Sigmoid colon (tissue), 7 donors: ENCODE data around the gene BFAR. TPM values are rescaled to one million over a fixed set of nuclear protein-coding genes. Genes with fewer than 3 reads are reported as not detected.
A peak's percentile ranks its signal among the peaks of the same experiment; 100 is the strongest.
"Not testable (repeated sequence)": the region's sequence is repeated elsewhere in the genome, so short reads cannot be mapped to it uniquely, and the experiment has no call there.

Source experiments
- DNase-seq: peaks from one replicate; pipeline ENCODE4 v3.0.0-alpha.2; 2019
- H3K27ac ChIP-seq, 4 donors: fragments of 200-600 bp; sonication (generic); one replicate each; pipeline ENCODE4 v1.5.1; 2016 to 2019; ENCODE audit warnings: mild to moderate bottlenecking in 1 of 4
- H3K27me3 ChIP-seq, 3 donors: fragments of 200-600 bp; sonication (generic); one replicate each; pipeline ENCODE4 v1.5.1; 2019; ENCODE audit warnings: mild to moderate bottlenecking in 1 of 3
- H3K36me3 ChIP-seq, 4 donors: fragments of 200-600 bp; sonication (generic); one replicate each; pipeline ENCODE4 v1.5.1; 2016 to 2019
- H3K4me1 ChIP-seq, 4 donors: fragments of 200-600 bp; sonication (generic); one replicate each; pipeline ENCODE4 v1.5.1; 2017 to 2019
- H3K4me3 ChIP-seq, 4 donors: fragments of 200-600 bp; sonication (generic); one replicate each; pipeline ENCODE4 v1.5.1; 2017 to 2019; ENCODE audit warnings: mild to moderate bottlenecking in 2 of 4, moderate library complexity in 1 of 4
- H3K9me3 ChIP-seq, 4 donors: fragments of 200-600 bp in 3 of 4; sonication (generic) in 3 of 4; one replicate each; pipeline versions ENCODE4 v1.5.1 to v1.6.1; 2013 to 2019
- EP300 ChIP-seq, 4 donors: sonication (generic); formaldehyde crosslinking; IDR thresholded peaks; one replicate each; pipeline ENCODE4 v1.6.1; 2017; ENCODE audit warnings: antibody characterized with exemption in 4 of 4
- POLR2A ChIP-seq, 2 donors: fragments of 450-650 bp; IDR thresholded peaks; one replicate each; pipeline ENCODE4 v1.6.1; 2016; ENCODE audit warnings: antibody characterized with exemption in 2 of 2, mild to moderate bottlenecking in 2 of 2, moderate library complexity in 2 of 2
- POLR2AphosphoS5 ChIP-seq, 4 donors: sonication (generic); formaldehyde crosslinking; IDR thresholded peaks; one replicate each; pipeline ENCODE4 v1.6.1; 2017; ENCODE audit warnings: antibody characterized with exemption in 4 of 4
- WGBS, 2 donors: extraction: QIAGEN DNeasy Blood & Tissue Kit; methylation state at CpG; one replicate each; pipeline ENCODE4 v1.1.7; 2013; 5-methylcytosine and 5-hydroxymethylcytosine counted together
- intact Hi-C: fragments of 100-400 bp; cut with DNase I; formaldehyde crosslinking; loops from one replicate; pipeline ENCODE4 v1.15.1; 2023
- polyA plus RNA-seq, 3 donors: library from polyadenylated mRNA; stranded (reverse); fragments of 200-250 nt; gene quantifications; one replicate each; pipeline ENCODE4 v1.2.3, GENCODE V29; 2013
- small RNA-seq, 3 donors: library from RNA; depleted of rRNA; stranded (forward); fragments of <200 nt; gene quantifications; one replicate each; pipeline ENCODE3, GENCODE V24; 2016
- total RNA-seq, 4 donors: library from RNA; depleted of rRNA; stranded (reverse); fragments of >200 nt; gene quantifications; one replicate each; pipeline ENCODE4 v1.1.0, GENCODE V29; 2016
- TF ChIP-seq, protein P1 (sequence below), 4 experiments: fragments of 450-650 bp in 3 of 4; fragments of 200-600 bp in 1 of 4; IDR thresholded peaks; one replicate each; pipeline ENCODE4 v1.5.1; 2016 to 2019; ENCODE audit warnings: antibody characterized with exemption in 4 of 4, mild to moderate bottlenecking in 3 of 4, moderate library complexity in 2 of 4
- donor health status: healthy with polysubstance abuse.
- donor health status: Bipolar disorder and iron deficiency.
- donor health status: healthy.

BFAR gene
- total and polyA plus RNA-seq, 7 donors: 38.1 to 64.9 (median 52.3) TPM

- H3K27ac ChIP-seq: no peak overlapping the region
- no peaks in the 10 kb centered on the region for H3K27me3 ChIP-seq
- 94 to 96% methylated on average over 8 of the region's 8 CpGs for WGBS, 2 donors
- DNase-seq: no peak
- no peak overlapping the region for H3K4me3 ChIP-seq
- no peak for TF ChIP-seq POLR2A (IDR thresholded peaks at IDR 0.05)
- TF ChIP-seq, protein P1, sequence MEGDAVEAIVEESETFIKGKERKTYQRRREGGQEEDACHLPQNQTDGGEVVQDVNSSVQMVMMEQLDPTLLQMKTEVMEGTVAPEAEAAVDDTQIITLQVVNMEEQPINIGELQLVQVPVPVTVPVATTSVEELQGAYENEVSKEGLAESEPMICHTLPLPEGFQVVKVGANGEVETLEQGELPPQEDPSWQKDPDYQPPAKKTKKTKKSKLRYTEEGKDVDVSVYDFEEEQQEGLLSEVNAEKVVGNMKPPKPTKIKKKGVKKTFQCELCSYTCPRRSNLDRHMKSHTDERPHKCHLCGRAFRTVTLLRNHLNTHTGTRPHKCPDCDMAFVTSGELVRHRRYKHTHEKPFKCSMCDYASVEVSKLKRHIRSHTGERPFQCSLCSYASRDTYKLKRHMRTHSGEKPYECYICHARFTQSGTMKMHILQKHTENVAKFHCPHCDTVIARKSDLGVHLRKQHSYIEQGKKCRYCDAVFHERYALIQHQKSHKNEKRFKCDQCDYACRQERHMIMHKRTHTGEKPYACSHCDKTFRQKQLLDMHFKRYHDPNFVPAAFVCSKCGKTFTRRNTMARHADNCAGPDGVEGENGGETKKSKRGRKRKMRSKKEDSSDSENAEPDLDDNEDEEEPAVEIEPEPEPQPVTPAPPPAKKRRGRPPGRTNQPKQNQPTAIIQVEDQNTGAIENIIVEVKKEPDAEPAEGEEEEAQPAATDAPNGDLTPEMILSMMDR (IDR thresholded peaks at IDR 0.05): no peak
- TF ChIP-seq EP300 (IDR thresholded peaks at IDR 0.05): no peak
- TF ChIP-seq POLR2AphosphoS5 (IDR thresholded peaks at IDR 0.05): no peak
- H3K4me1 ChIP-seq: no peaks in the 10 kb centered on the region
- intact Hi-C loops: no loop called here
- no peaks in the 10 kb centered on the region for H3K36me3 ChIP-seq
- no peaks in the 10 kb centered on the region for H3K9me3 ChIP-seq
Measured at GRCh38 chr16:14682121-14682520, 49.4 kb downstream of the BFAR start.

DNA sequence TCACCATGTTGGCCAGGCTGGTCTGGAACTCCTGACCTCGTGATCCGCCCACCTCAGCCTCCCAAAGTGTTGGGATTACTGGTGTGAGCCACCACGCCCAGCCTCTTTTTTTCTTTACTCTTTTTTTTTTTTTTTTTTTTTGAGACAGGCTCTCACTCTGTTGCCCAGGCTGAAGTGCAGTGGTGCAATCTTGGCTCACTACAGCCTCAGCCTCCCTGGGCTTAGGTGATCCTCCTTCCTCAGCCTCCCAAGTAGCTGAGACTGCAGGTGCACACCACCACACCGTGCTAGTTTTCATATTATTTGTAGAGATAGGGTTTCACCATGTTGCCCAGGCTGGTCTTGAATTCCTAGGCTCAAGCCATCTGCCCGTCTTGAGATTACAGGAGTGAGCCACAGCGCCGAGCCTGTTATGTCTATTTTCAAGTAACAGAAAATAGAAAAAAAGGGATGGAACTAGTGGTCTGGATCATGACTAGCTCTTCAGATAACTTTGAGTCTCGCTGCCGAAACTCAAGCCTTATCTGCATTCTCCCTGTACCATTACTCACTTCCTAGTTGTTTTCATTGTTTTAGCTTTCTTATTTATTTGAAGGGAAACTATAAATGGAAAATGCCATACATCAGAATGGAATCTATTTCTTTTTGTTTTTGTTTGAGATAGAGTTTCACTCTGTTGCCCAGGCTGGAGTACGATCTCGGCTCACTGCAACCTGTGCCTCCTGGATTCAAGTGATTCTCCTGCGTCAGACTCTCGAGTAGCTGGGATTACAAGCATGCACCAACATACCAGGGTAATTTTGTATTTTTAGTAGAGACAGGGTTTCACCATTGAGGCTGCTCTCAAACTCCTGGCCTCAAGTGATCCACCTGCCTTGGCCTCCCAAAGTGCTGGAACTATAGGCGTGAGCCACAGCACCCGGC is 53.4 kb downstream of the BFAR start:
- 87 to 91% methylated on average over 15 of the region's 15 CpGs for WGBS, 2 donors
- H3K36me3 ChIP-seq, H3K27ac ChIP-seq, H3K9me3 ChIP-seq, H3K27me3 ChIP-seq, H3K4me3 ChIP-seq, intact Hi-C loops, H3K4me1 ChIP-seq: not testable (repeated sequence)
- DNase-seq: peak; percentile 15

DNA sequence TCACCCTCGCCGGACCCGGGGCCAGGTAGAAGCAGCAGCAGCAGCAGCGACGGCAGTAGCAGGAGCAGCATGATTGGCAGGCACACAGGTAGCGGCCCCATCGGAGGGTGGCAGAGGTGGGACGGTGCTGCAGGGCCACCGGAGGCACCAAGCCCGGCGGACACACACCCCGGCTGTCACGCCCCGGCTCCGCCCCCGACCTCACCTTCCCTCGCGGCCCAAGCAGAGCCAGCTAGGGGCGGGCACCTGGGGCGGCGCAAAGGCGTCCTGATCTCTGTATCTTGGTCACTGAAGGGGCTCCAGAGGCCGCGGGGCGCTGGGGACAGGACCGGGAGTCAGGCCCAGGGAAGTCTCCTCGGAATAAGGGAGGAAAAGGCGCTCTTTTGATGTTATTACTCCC is 61.4 kb downstream of the BFAR start, which contains the start of gene PLA2G10:
TSS of gene PLA2G10 (minus strand) at position 180 of the 400 bp plus-strand sequence. CDS start at position 101, 79 bp downstream.
- H3K9me3 ChIP-seq, DNase-seq, H3K27ac ChIP-seq, H3K4me3 ChIP-seq, H3K27me3 ChIP-seq, H3K4me1 ChIP-seq, H3K36me3 ChIP-seq, intact Hi-C loops: not testable (repeated sequence)
- no CpG with 5 or more reads among the region's 28 CpGs for WGBS, 2 donors

GRCh38 chr16:14701859-14702258 is 69.1 kb downstream of the BFAR start:
- H3K27ac ChIP-seq, H3K4me1 ChIP-seq, H3K27me3 ChIP-seq, intact Hi-C loops, DNase-seq, H3K36me3 ChIP-seq, H3K4me3 ChIP-seq, H3K9me3 ChIP-seq: not testable (repeated sequence)
- WGBS, 2 donors: 6 to 71% methylated on average over 1 to 2 of the region's 7 CpGs

DNA sequence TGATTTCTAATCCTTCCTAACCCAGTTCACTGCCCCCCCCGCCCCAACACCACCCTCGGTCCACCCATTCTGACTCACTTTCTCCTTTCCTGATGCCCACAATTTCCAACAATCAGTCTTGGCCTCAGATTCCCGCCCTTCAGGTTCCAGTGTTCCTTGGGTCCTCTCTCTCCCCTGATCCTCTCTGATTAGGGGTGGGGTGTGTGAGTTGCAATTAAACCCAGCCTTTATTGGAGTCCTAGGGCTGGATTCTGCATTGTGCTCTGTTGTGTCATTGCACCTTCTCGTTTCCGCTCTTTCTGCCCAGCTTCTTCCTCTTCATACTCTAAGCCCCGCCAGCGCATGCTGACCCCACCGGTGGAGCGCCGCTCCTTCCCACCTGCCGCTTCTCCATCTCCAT is 69.9 kb downstream of the BFAR start:
- intact Hi-C loops, DNase-seq, H3K27me3 ChIP-seq, H3K4me3 ChIP-seq, H3K27ac ChIP-seq, H3K4me1 ChIP-seq, H3K36me3 ChIP-seq, H3K9me3 ChIP-seq: not testable (repeated sequence)
- WGBS, 2 donors: no CpG with 5 or more reads among the region's 11 CpGs

- H3K4me3 ChIP-seq, DNase-seq, H3K4me1 ChIP-seq, intact Hi-C loops, H3K27ac ChIP-seq, H3K9me3 ChIP-seq, H3K36me3 ChIP-seq, H3K27me3 ChIP-seq: not testable (repeated sequence)
- WGBS, 2 donors: no CpG with 5 or more reads among the region's 73 CpGs
Measured at GRCh38 chr16:14703156-14704011, 70.6 kb downstream of the BFAR start, which contains the start of gene NPIPA3. TSS of gene NPIPA3 (plus strand) at chr16:14703411. CDS start at chr16:14708944, 5,533 bp downstream.

Small RNA genes lying within 50 kb of the gene (small RNA-seq; reads per million reads assigned to genes)
- gene RN7SL274P (0 reads per million in 3 donors), gene RNU7-125P (0 reads per million in 3 donors)

Other genes with a start within 250 kb of the BFAR start
- gene PARN, start 2.7 kb upstream of the BFAR start, total RNA-seq: 10 to 100 TPM; 33.6 to 75.3 (median 41.2) TPM
- 10 to 100 TPM; 14.4 to 19.4 (median 16.2) TPM for gene PARN, start 2.7 kb upstream of the BFAR start, polyA plus RNA-seq
- not detected for gene PLA2G10, start 61.4 kb downstream of the BFAR start, total RNA-seq
- 10 to 100 TPM; 22.7 to 29.4 (median 27.5) TPM for gene PLA2G10, start 61.4 kb downstream of the BFAR start, polyA plus RNA-seq
- gene NPIPA3, start 70.5 kb downstream of the BFAR start, total RNA-seq: 1 to 10 TPM in 1 of 4 donors, under 1 TPM in 1, not detected in 2; 0.71 to 2.8 TPM
- gene NPIPA3, start 70.5 kb downstream of the BFAR start, polyA plus RNA-seq: 1 to 10 TPM in 1 of 3 donors, under 1 TPM in 1, not detected in 1; 0.54 to 1.2 TPM
- 1 to 10 TPM in 2 of 4 donors, under 1 TPM in 1, not detected in 1; 0.71 to 3.8 (median 1.9) TPM for gene NPIPA2, start 109.6 kb downstream of the BFAR start, total RNA-seq
- 1 to 10 TPM in 1 of 3 donors, under 1 TPM in 1, not detected in 1; 0.98 to 2.3 TPM for gene NPIPA2, start 109.6 kb downstream of the BFAR start, polyA plus RNA-seq
- gene NOMO1, start 200.8 kb downstream of the BFAR start, total RNA-seq: 10 to 100 TPM; 30.9 to 75.1 (median 54.7) TPM
- 10 to 100 TPM in 1 of 3 donors, 1 to 10 TPM in 2; 7.2 to 37.2 (median 7.6) TPM for gene NOMO1, start 200.8 kb downstream of the BFAR start, polyA plus RNA-seq